Measurements from ENCODE around the gene CALCA.

CALCA gene

DNA sequence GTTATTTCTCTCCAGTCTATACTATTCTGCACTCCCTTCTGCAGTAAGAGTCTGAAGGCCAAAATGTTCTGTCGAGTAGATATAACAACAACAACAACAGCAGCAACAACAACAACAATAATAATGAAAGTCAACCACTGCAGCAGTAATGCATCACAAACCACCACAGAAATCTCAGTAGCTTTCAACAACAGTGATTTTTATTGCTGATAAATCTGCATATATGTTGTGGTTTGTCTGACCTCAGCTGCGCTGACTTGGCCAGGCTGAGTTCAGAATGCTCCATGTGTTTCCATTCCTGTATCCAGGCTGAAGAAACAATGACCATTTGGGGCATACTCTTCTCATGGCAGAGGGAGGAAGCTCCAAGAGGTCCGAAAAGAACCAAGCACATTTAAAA, 47.8 kb downstream of the CALCA start:
- no peaks in the 10 kb centered on the region for H3K9me2 ChIP-seq (replicated peaks; ENCODE audit: insufficient read depth, low read length)
- no peaks in the 10 kb centered on the region for H3F3A ChIP-seq (ENCODE audit: insufficient read depth)
- no peaks in the 10 kb centered on the region for H3K79me2 ChIP-seq (ENCODE audit: insufficient read depth, low read length)
- H4K20me1 ChIP-seq (ENCODE audit: low read depth, low read length): no peaks in the 10 kb centered on the region
- H3K27me3 ChIP-seq (ENCODE audit: low read length): no peaks in the 10 kb centered on the region
- H3K9me3 ChIP-seq (ENCODE audit: insufficient read depth, low read length): no peaks in the 10 kb centered on the region
- no peak overlapping the region for H2AFZ ChIP-seq (ENCODE audit: low read depth, low read length, severe bottlenecking)
- H3K4me2 ChIP-seq (ENCODE audit: low read depth, low read length, poor library complexity, severe bottlenecking): no peak overlapping the region
- no peak overlapping the region for H3K4me3 ChIP-seq (ENCODE audit: insufficient read depth, low read length, poor library complexity, severe bottlenecking)
- H3K27ac ChIP-seq (ENCODE audit: low read depth, low read length): no peak overlapping the region
- TF ChIP-seq CTCF (IDR thresholded peaks at IDR 0.05; ENCODE audit: insufficient read depth, low read length, poor library complexity, severe bottlenecking) (no peak), EZH2phosphoT487 (conservative IDR thresholded peaks at IDR 0.05; ENCODE audit: low read length) (no peak)
- H3K36me3 ChIP-seq (ENCODE audit: low read length): no peaks in the 10 kb centered on the region
- no peak overlapping the region for H3K9ac ChIP-seq (ENCODE audit: low read length)
